SK-N-SH (cell line): ENCODE results near the gene NFAT5.

Source experiments
- CHD2 ChIP-seq: fragments of 150-350 bp; IDR thresholded peaks from 2 replicates; pipeline ENCODE4 v1.6.1; 2018; ENCODE audit warnings: low read length; ENCODE audit not compliant: partially characterized antibody
- CTCF ChIP-seq: fragments of 200-600 bp; sonication (generic); IDR thresholded peaks from 2 replicates; pipeline ENCODE4 v1.6.1; 2017; ENCODE audit warnings: antibody characterized with exemption, mild to moderate bottlenecking, moderate library complexity
- EP300 ChIP-seq, 2 experiments: IDR thresholded peaks; 2 replicates each; pipeline versions ENCODE4 v1.4.0 to v1.6.1; 2012; ENCODE audit warnings: borderline replicate concordance in 1 of 2, low read depth in 1 of 2, low read length in 1 of 2
- EZH2phosphoT487 ChIP-seq: fragments of 200-600 bp; sonication (generic); IDR thresholded peaks from 2 replicates; pipeline ENCODE4 v1.6.1; 2017; ENCODE audit warnings: low read depth, mixed run types, mild to moderate bottlenecking, antibody characterized with exemption, moderate library complexity, borderline replicate concordance
- FOXJ3 ChIP-seq: sonication (generic); formaldehyde crosslinking; IDR thresholded peaks from 2 replicates; pipeline ENCODE4 v1.5.1; 2020; ENCODE audit warnings: mild to moderate bottlenecking, missing genetic modification reagents
- NRF1 ChIP-seq: IDR thresholded peaks from 2 replicates; pipeline ENCODE4 v1.6.1; 2012; ENCODE audit warnings: low read depth, mild to moderate bottlenecking, low read length
- POLR2AphosphoS5 ChIP-seq: IDR thresholded peaks from 2 replicates; pipeline ENCODE4 v1.6.1; 2012; ENCODE audit warnings: low read depth, low read length
- REST ChIP-seq: IDR thresholded peaks from 2 replicates; pipeline ENCODE4 v1.6.1; 2012; ENCODE audit warnings: mild to moderate bottlenecking, low read depth, low read length, moderate library complexity
- SMC3 ChIP-seq: IDR thresholded peaks from 2 replicates; pipeline ENCODE4 v1.6.1; 2012; ENCODE audit warnings: low read depth, low read length, improper control_type of control experiment
- TEAD4 ChIP-seq: IDR thresholded peaks from 2 replicates; pipeline ENCODE4 v1.4.0; 2012; ENCODE audit warnings: mild to moderate bottlenecking, borderline replicate concordance; ENCODE audit not compliant: insufficient read depth
- YY1 ChIP-seq: IDR thresholded peaks from 2 replicates; pipeline ENCODE4 v1.4.0; 2012; ENCODE audit warnings: low read depth, mild to moderate bottlenecking

GRCh38 chr16:69651217-69651616 is 85.5 kb downstream of the NFAT5 start:
- TF ChIP-seq CTCF = no peak
- TF ChIP-seq FOXJ3 (CRISPR knock-in tag) = no peak
- TF ChIP-seq REST = no peak
- TF ChIP-seq SMC3 = no peak
- no peak for TF ChIP-seq EP300 (IDR thresholded peaks at IDR 0.05; ENCODE audit: borderline replicate concordance in 1 of 2, low read depth in 1 of 2, low read length in 1 of 2)
- TF ChIP-seq EZH2phosphoT487 = no peak
- TF ChIP-seq POLR2AphosphoS5 = no peak
- TF ChIP-seq NRF1 = no peak
- TF ChIP-seq TEAD4 = no peak
- no peak for TF ChIP-seq CHD2
- no peak for TF ChIP-seq YY1
